Caki2 (cell line): Measurements from ENCODE around the gene ATP10A. TPM values are rescaled to one million over a fixed set of nuclear protein-coding genes. Genes with fewer than 3 reads are reported as not detected.
"Not testable (repeated sequence)": the region's sequence is repeated elsewhere in the genome, so short reads cannot be mapped to it uniquely, and the experiment has no call there.

Experiments
- DNase-seq: peaks from one replicate; pipeline ENCODE4 v3.0.0-alpha.2; 2015; ENCODE audit warnings: low read depth
- in situ Hi-C: cut with HindIII; loops from 2 replicates; pipeline ENCODE4 v1.10.0; 2016; ENCODE audit warnings: low sequenced_read_pairs, low pct_unique_long_range_greater_than_20kb, mixed read lengths
- total RNA-seq: library from RNA; depleted of rRNA; stranded (reverse); fragments of >200 nt; shearing (Covaris generic); gene quantifications from 2 replicates; pipeline ENCODE4 v1.2.3, GENCODE V29; 2014; ENCODE audit warnings: low replicate concordance

Gene ATP10A
- total RNA-seq, 1 experiment from 2014 or later = 2.9 TPM

DNA sequence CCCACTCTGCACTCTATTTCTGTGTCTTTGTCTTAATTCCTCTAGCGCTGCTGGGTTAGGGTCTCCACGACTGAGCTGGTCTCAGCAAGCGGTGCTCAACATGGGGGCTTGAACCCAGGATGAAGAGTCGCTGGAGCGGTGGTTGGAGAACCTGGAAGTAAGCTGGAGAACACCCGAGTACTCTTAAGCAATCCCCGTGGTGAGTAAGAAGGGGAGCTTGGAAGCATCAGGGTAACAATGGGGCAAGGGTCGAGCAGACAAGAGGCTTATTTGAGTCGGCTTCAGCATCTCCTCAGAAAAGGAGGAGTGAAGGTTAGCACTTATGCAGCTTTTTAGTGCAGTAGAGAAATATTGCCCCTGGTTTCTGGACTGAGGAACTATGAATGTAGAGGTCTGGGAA is 226.6 kb downstream of the ATP10A start:
- in situ Hi-C loops, DNase-seq: not testable (repeated sequence)

DNA sequence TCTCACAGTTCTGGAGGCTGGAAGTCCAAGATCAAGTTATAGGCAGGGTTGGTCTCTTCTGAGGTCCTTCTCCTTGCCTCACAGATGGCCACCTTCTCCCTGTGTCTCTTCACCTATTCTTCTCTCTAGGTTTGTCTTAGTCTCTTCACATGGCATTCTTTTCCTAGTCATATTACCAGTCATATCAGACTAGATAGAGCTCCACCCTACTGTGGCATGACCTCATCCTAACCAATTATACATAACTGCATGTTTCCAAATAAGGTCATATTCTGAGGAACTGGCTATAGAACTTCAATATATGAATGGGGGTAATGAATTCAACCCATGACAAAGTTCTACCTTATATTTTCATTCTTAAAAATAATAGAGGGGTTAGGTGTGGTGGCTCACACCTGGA is 227.9 kb downstream of the ATP10A start:
- in situ Hi-C loops = no loop called here
- no peak for DNase-seq

DNA sequence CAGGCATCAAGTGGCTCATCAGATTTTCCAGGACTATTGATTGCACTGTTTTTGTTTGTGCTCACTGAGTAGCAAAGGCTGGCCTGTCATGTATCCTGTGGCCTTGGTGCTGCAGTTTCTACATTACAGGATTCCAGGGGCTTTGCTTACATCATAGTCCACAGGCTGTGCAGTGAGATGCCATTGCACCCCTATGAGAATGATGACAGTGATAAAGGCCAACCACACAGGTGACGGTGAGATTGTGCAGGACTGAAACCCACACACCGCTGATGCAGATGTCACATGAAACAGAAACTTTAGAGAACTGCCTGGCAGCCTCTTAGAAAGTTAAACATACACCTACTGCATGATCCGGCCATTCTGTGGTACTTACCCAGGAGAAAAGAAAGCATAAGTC is 229.3 kb downstream of the ATP10A start:
- in situ Hi-C loops = no loop called here
- no peak for DNase-seq

DNA sequence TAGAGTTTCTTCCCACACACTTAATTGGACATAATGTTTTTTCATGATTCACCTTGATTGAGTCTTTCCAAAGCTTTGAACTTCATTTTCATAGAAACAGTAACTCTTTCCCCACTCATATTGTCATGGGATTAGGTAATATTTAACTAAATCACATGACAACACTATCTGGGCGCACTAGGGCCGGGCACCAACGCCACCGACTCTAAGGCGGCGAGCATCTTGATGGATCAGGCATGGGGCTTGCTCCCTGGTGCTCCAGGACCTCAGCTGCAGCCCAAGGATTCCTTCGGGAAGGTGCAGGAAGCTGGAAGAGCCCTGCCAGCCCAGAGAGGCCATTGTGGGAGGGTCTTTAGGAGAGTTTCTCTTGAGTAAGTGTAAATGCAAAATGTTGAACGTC is 231.2 kb downstream of the ATP10A start:
- no peak for DNase-seq
- in situ Hi-C loops = no loop called here
